B cell (primary cell): Measurements from ENCODE around the gene MARS1. TPM values are rescaled to one million over a fixed set of nuclear protein-coding genes. Genes with fewer than 3 reads are reported as not detected.

Source experiments
- ATAC-seq: fragments of 200-7000 bp; cut with Tn5 transposase; one replicate; pipeline ENCODE4 v1.10.0; 2021; ENCODE audit warnings: low read depth, mild to moderate bottlenecking, moderate number of reproducible peaks, moderate library complexity
- CTCF ChIA-PET: fragments of 350-600 bp; sonication (Branson Sonifier 250); formaldehyde crosslinking; loops from one replicate; lab custom pipeline; 2021; ENCODE audit warnings: antibody characterized with exemption, inconsistent platforms; lab: Charles Lee
- POLR2A ChIA-PET: fragments of 350-600 bp; sonication (Branson Sonifier 250); formaldehyde crosslinking; loops from one replicate; lab custom pipeline; 2021; ENCODE audit warnings: antibody characterized with exemption; lab: Charles Lee
- DNase-seq: peaks from one replicate; pipeline ENCODE4 v3.0.0; 2013
- H2AFZ ChIP-seq: 2 replicates; pipeline ENCODE4 v1.6.1; 2012; ENCODE audit warnings: mild to moderate bottlenecking, low read depth, low read length; ENCODE audit not compliant: insufficient read depth, poor library complexity, severe bottlenecking
- H3K27ac ChIP-seq, 2 donors: 1 replicate in 1 of 2; 2 replicates in 1 of 2; pipeline ENCODE4 v1.5.1; 2012 to 2013; ENCODE audit warnings: low read length in 2 of 2, mild to moderate bottlenecking in 2 of 2, moderate library complexity in 1 of 2
- H3K27me3 ChIP-seq, 4 experiments: fragments of 200-600 bp in 1 of 4; sonication (generic) in 1 of 4; replicated peaks in 1 of 4; 1 replicate in 2 of 4; 2 replicates in 2 of 4; pipeline versions ENCODE4 v1.6.1 to v1.7.0; 2013 to 2016; ENCODE audit warnings: low read length in 3 of 4, mild to moderate bottlenecking in 2 of 4, mixed read lengths in 1 of 4, moderate library complexity in 1 of 4; ENCODE audit not compliant: insufficient read depth in 4 of 4, control insufficient read depth in 3 of 4; ENCODE audit errors: control extremely low read depth in 1 of 4
- H3K36me3 ChIP-seq, 2 experiments: replicated peaks in 1 of 2; 1 replicate in 1 of 2; 2 replicates in 1 of 2; pipeline versions ENCODE4 v1.6.1 to v1.7.1; 2013; ENCODE audit warnings: low read length in 1 of 2; ENCODE audit not compliant: insufficient read depth in 2 of 2, control insufficient read depth in 1 of 2; ENCODE audit errors: control extremely low read depth in 1 of 2, extremely low read depth in 1 of 2
- H3K4me1 ChIP-seq, 2 donors: fragments of 200-600 bp in 1 of 2; sonication (generic) in 1 of 2; 1 replicate in 1 of 2; 2 replicates in 1 of 2; pipeline versions ENCODE4 v1.5.1 to v1.6.1; 2013 to 2017; ENCODE audit warnings: low read length in 2 of 2; ENCODE audit not compliant: control insufficient read depth in 2 of 2, insufficient read depth in 2 of 2
- H3K4me2 ChIP-seq: replicated peaks from 2 replicates; pipeline ENCODE3; 2012; ENCODE audit warnings: mild to moderate bottlenecking, low read depth, low read length; ENCODE audit not compliant: poor library complexity, severe bottlenecking
- H3K4me3 ChIP-seq, 5 experiments: fragments of 200-600 bp in 1 of 5; sonication (generic) in 1 of 5; 1 replicate in 3 of 5; 2 replicates in 2 of 5; pipeline versions ENCODE4 v1.5.1 to v1.7.0; 2011 to 2016; ENCODE audit warnings: low read length in 4 of 5, mild to moderate bottlenecking in 4 of 5, low read depth in 2 of 5, control low read depth in 1 of 5, moderate library complexity in 1 of 5; ENCODE audit not compliant: insufficient read depth in 1 of 5; ENCODE audit errors: control extremely low read depth in 1 of 5, extremely low read depth in 1 of 5
- H3K79me2 ChIP-seq: fragments of 200-600 bp; sonication (generic); one replicate; pipeline ENCODE4 v1.6.0; 2016; ENCODE audit warnings: low read length; ENCODE audit not compliant: control insufficient read depth, insufficient read depth
- H3K9ac ChIP-seq: fragments of 200-600 bp; sonication (generic); 2 replicates; pipeline ENCODE4 v1.6.1; 2017; ENCODE audit warnings: mild to moderate bottlenecking, low read length, moderate library complexity
- H3K9me3 ChIP-seq, 3 donors: one replicate each; pipeline versions ENCODE4 v1.6.1 to v1.7.1; 2013; ENCODE audit warnings: low read length in 2 of 3; ENCODE audit not compliant: control insufficient read depth in 2 of 3, insufficient read depth in 1 of 3; ENCODE audit errors: control extremely low read depth in 1 of 3
- H4K20me1 ChIP-seq: 2 replicates; pipeline ENCODE4 v1.6.0; 2012; ENCODE audit warnings: mild to moderate bottlenecking, low read length; ENCODE audit not compliant: insufficient read depth, control insufficient read depth, poor library complexity, severe bottlenecking
- H3K27ac Mint-ChIP-seq: one replicate; pipeline ENCODE4 v1.8.0; 2021; ENCODE audit warnings: mixed read lengths
- H3K27me3 Mint-ChIP-seq: one replicate; pipeline ENCODE4 v1.8.0; 2021; ENCODE audit warnings: mixed read lengths
- H3K4me1 Mint-ChIP-seq: one replicate; pipeline ENCODE4 v1.8.0; 2021; ENCODE audit warnings: mixed read lengths
- H3K4me3 Mint-ChIP-seq: one replicate; pipeline ENCODE4 v1.8.0; 2021; ENCODE audit warnings: mixed read lengths
- H3K9me3 Mint-ChIP-seq: one replicate; pipeline ENCODE4 v1.8.0; 2022; ENCODE audit warnings: mixed read lengths; ENCODE audit not compliant: insufficient read depth
- CTCF ChIP-seq: fragments of 200-600 bp; IDR thresholded peaks from one replicate; pipeline ENCODE4 v1.8.0; 2022; ENCODE audit warnings: antibody characterized with exemption, mild to moderate bottlenecking
- EZH2 ChIP-seq: IDR thresholded peaks from 2 replicates; pipeline ENCODE4 v1.6.1; 2012; ENCODE audit warnings: borderline replicate concordance, low read depth, mild to moderate bottlenecking, moderate library complexity, low read length; ENCODE audit not compliant: insufficient read depth, poor library complexity, severe bottlenecking
- WGBS: methylation state at CpG from one replicate; pipeline ENCODE4 v1.1.5; 2013; ENCODE audit warnings: missing lambda C conversion rate; ENCODE audit not compliant: insufficient coverage; 5-methylcytosine and 5-hydroxymethylcytosine counted together
- intact Hi-C: fragments of 100-400 bp; cut with micrococcal nuclease; formaldehyde crosslinking; loops from one replicate; pipeline ENCODE4 v1.10.0; 2022
- polyA plus RNA-seq: library from polyadenylated mRNA; depleted of rRNA; stranded (reverse); fragments of >200 nt; gene quantifications from 2 replicates; pipeline ENCODE4 v1.2.3, GENCODE V29; 2012
- total RNA-seq, 2 donors: library from RNA; stranded (reverse); fragments of 120-200 nt in 1 of 2; gene quantifications; 1 replicate in 1 of 2; 2 replicates in 1 of 2; pipeline versions ENCODE4 v1.2.3 to v1.2.4, GENCODE V29; 2013 to 2022

MARS1 gene
- total and polyA plus RNA-seq, 2 donors (not counting 1 experiment from before 2014, with no cell fraction given) = 158 to 193 TPM

GRCh38 chr12:57465030-57465746 is 22.7 kb upstream of the MARS1 start:
- Histone ChIP-seq H3K9me3 (no peaks in the 10 kb centered on the region), H2AFZ (no peak overlapping the region), H3K4me2 (no peak overlapping the region), H3K4me3 (no peak overlapping the region), H3K4me1 (peaks cover 16 to 38% of the 10 kb centered on the region in 2 donors), H3K9ac (no peak overlapping the region), H3K27ac (no peak overlapping the region), H3K79me2 (peaks cover 6% of the 10 kb centered on the region), H3K36me3 (peaks cover 0 to 18% of the 10 kb centered on the region in 2 experiments), H3K27me3 (no peaks in the 10 kb centered on the region), H4K20me1 (no peaks in the 10 kb centered on the region)
- H3K9me3 Mint-ChIP-seq = no peaks in the 10 kb centered on the region
- TF ChIP-seq EZH2 (no peak), CTCF (no peak)
- H3K27me3 Mint-ChIP-seq = no peaks in the 10 kb centered on the region
- DNase-seq = no peak
- H3K4me1 Mint-ChIP-seq = peaks cover 24% of the 10 kb centered on the region
- no peak overlapping the region for H3K4me3 Mint-ChIP-seq
- ChIA-PET CTCF (interaction anchor here (1.1 to 1.5 kb wide), 4 partner anchors 10 to 12 kb away, joined by 3 to 7 read pairs (median 4); partner anchors contain the start of gene INHBE), POLR2A (interaction anchor here (0.7 kb wide), 1 partner anchor 243 kb away, joined by 4 read pairs; no protein-coding TSS in a partner anchor)
- ATAC-seq = no peak
- WGBS = 100% methylated on average over 1 of the region's 6 CpGs
- intact Hi-C loops = no loop called here
- H3K27ac Mint-ChIP-seq = no peak overlapping the region
